ENCODE results near the gene CORO2A. TPM values are rescaled to one million over a fixed set of nuclear protein-coding genes. Genes with fewer than 3 reads are reported as not detected.
A peak's percentile ranks its signal among the peaks of the same experiment; 100 is the strongest.

The CORO2A gene
- total RNA-seq, 1 experiment from 2014 or later, result 32.5 TPM

DNA sequence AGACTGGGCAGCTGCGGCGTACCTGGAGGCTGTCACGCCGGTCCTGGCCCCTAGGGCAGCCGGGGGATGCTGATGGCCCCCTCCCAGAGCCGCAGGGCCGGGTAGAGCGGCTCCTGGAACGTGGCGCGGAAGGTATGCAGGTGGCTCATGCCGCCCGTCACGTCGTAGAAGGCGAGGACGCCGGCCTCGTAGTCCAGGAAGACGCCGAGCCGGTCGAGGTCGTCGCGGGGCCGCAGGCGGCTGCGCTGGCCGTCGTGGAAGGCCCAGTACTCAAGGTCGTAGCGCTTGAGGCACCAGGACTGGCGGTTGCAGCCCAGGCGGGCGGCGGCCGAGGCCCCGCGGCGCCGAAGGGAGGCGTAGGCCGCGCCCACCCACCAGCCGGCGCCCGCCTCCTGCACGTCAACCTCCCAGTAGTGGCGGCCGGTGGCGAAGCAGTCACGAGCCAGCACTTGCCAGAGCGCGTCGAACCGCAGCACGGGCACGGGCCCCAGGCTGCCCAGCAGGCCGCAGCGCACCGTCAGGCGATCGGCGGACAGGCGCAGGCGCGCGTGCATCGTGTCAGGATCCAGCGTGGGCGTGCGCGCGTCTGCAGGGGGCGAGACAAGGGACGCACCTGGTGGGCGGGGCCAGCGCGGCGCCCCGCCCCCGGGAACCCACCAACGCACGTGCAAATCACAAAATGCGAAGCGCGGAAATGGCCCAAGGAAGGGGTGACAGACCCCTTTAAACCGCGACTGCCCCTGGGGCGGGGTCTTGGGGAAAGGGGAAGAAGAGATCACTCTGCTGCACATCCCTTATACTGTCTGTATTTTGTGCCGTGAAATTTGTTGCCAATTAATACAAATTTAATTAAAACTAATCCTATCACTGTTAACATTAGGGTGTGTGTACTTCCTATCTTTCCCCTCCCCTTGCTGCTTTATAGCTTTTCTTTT, 104.8 kb downstream of the CORO2A start (continued):
- TF ChIP-seq, protein P1, sequence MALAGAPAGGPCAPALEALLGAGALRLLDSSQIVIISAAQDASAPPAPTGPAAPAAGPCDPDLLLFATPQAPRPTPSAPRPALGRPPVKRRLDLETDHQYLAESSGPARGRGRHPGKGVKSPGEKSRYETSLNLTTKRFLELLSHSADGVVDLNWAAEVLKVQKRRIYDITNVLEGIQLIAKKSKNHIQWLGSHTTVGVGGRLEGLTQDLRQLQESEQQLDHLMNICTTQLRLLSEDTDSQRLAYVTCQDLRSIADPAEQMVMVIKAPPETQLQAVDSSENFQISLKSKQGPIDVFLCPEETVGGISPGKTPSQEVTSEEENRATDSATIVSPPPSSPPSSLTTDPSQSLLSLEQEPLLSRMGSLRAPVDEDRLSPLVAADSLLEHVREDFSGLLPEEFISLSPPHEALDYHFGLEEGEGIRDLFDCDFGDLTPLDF (CRISPR knock-in tag; IDR thresholded peaks at IDR 0.05), result peak; percentile 93
- peak; percentile 52; the same call in 1 of the 2 replicates for TF ChIP-seq ZNF317 (CRISPR knock-in tag; IDR thresholded peaks at IDR 0.05; ENCODE audit: borderline replicate concordance, low read depth)
- TF ChIP-seq RORB (CRISPR knock-in tag; IDR thresholded peaks at IDR 0.05), result no peak
- peak; percentile 68; the same call in 1 of the 2 replicates for TF ChIP-seq NR2C2 (CRISPR knock-in tag; IDR thresholded peaks at IDR 0.05)
- no peak; the same call in 1 of the 2 replicates for TF ChIP-seq MLX (CRISPR knock-in tag; IDR thresholded peaks at IDR 0.05)
- TF ChIP-seq ATF1 (CRISPR knock-in tag; IDR thresholded peaks at IDR 0.05), result peak; percentile 67
- no peak for TF ChIP-seq SOX15 (CRISPR knock-in tag; IDR thresholded peaks at IDR 0.05)
- peak; percentile 91 for TF ChIP-seq FOXK1 (CRISPR knock-in tag; IDR thresholded peaks at IDR 0.05)
- TF ChIP-seq ZNF121 (CRISPR knock-in tag; IDR thresholded peaks at IDR 0.05), result no peak
- peak; percentile 93 for TF ChIP-seq ZBTB21 (CRISPR knock-in tag; IDR thresholded peaks at IDR 0.05; ENCODE audit: borderline replicate concordance)
- peak; percentile 93 for TF ChIP-seq NFE2L1 (CRISPR knock-in tag; IDR thresholded peaks at IDR 0.05)
- TF ChIP-seq ATF6 (CRISPR knock-in tag; IDR thresholded peaks at IDR 0.05), result no peak
- TF ChIP-seq ZNF671 (CRISPR knock-in tag; IDR thresholded peaks at IDR 0.05), result no peak
- no peak for TF ChIP-seq ZNF423 (CRISPR knock-in tag; IDR thresholded peaks at IDR 0.05)
- TF ChIP-seq ELF4 (CRISPR knock-in tag; IDR thresholded peaks at IDR 0.05; ENCODE audit: low read depth), result peak; percentile 85; the same call in 1 of the 2 replicates
- peak; percentile 54; the same call in 1 of the 2 replicates for TF ChIP-seq USF2 (CRISPR knock-in tag; IDR thresholded peaks at IDR 0.05)
- TF ChIP-seq, protein P2, sequence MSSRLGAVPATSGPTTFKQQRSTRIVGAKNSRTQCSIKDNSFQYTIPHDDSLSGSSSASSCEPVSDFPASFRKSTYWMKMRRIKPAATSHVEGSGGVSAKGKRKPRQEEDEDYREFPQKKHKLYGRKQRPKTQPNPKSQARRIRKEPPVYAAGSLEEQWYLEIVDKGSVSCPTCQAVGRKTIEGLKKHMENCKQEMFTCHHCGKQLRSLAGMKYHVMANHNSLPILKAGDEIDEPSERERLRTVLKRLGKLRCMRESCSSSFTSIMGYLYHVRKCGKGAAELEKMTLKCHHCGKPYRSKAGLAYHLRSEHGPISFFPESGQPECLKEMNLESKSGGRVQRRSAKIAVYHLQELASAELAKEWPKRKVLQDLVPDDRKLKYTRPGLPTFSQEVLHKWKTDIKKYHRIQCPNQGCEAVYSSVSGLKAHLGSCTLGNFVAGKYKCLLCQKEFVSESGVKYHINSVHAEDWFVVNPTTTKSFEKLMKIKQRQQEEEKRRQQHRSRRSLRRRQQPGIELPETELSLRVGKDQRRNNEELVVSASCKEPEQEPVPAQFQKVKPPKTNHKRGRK (CRISPR knock-in tag; IDR thresholded peaks at IDR 0.05; ENCODE audit: borderline replicate concordance), result no peak
- TF ChIP-seq CDX4 (CRISPR knock-in tag; IDR thresholded peaks at IDR 0.05; ENCODE audit: borderline replicate concordance), result no peak
- peak; percentile 96 for TF ChIP-seq FOXP1 (CRISPR knock-in tag; IDR thresholded peaks at IDR 0.05; ENCODE audit: borderline replicate concordance)
- TF ChIP-seq MAX (CRISPR knock-in tag; IDR thresholded peaks at IDR 0.05), result peak; percentile 93
- TF ChIP-seq GTF2I (CRISPR knock-in tag; conservative IDR thresholded peaks at IDR 0.05), result no peak
- TF ChIP-seq, protein P3, sequence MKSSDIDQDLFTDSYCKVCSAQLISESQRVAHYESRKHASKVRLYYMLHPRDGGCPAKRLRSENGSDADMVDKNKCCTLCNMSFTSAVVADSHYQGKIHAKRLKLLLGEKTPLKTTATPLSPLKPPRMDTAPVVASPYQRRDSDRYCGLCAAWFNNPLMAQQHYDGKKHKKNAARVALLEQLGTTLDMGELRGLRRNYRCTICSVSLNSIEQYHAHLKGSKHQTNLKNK (CRISPR knock-in tag; IDR thresholded peaks at IDR 0.05), result no peak
- peak; percentile 99 for TF ChIP-seq ETV6 (CRISPR knock-in tag; IDR thresholded peaks at IDR 0.05)
- TF ChIP-seq NR1H2 (CRISPR knock-in tag; IDR thresholded peaks at IDR 0.05), result 0 out of 2 replicates have a peak, but pooled peaks have one; percentile 29
- TF ChIP-seq ZNF219 (CRISPR knock-in tag; IDR thresholded peaks at IDR 0.05; ENCODE audit: borderline replicate concordance), result peak; percentile 93
- TF ChIP-seq SP1 (CRISPR knock-in tag; conservative IDR thresholded peaks at IDR 0.05), result peak; percentile 85
- peak; percentile 88 for TF ChIP-seq MYBL2 (CRISPR knock-in tag; IDR thresholded peaks at IDR 0.05)
- no peak for TF ChIP-seq EMX1 (CRISPR knock-in tag; IDR thresholded peaks at IDR 0.05)
- TF ChIP-seq HMGA2 (CRISPR knock-in tag; IDR thresholded peaks at IDR 0.05), result no peak
- peak; percentile 92; the same call in 1 of the 2 replicates for TF ChIP-seq JUN (CRISPR knock-in tag; IDR thresholded peaks at IDR 0.05)
